GM19438 (cell line): ENCODE data around the gene ADAMTSL1.

Source experiments
- ATAC-seq: cut with Tn5 transposase; IDR thresholded peaks from one replicate; pipeline ENCODE4 v1.9.1; 2021; ENCODE audit warnings: low read depth; ENCODE audit not compliant: unreplicated experiment

ADAMTSL1 gene

DNA sequence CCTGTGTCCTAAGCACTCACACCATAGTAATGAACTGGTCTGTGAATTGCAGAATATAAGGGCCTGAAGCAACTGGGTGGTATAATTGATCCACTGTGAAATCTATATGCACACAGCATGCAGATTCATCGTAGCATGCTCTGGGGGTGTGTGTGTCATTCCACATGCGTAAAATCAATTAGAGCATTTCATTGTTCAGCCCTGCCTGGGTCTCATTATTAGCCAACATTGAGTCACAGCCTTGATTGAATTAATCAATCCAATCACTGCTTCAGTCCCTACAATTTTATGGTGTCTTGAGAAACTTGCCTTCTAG lies 248.0 kb downstream of the ADAMTSL1 start:
- no peak for ATAC-seq

DNA sequence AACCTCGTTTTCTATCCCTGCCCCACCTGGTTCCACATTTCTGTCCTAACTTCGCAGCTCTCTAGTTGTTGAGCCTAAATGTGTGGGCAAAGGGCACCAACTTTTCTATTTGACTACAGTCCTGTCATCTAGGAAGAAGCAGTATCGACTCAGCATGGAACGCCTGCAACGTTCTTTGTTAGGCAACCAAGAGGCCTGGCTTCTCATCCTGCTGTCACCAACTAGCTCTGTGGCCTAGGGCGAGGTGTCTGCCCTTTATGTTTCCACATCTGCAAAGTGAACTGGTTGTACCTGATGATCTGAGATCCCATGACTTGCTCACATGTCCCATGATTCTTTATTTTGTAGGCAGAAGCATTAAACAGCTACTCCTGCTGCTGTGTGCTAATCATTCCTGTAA lies 248.9 kb downstream of the ADAMTSL1 start:
- ATAC-seq, result no peak

DNA sequence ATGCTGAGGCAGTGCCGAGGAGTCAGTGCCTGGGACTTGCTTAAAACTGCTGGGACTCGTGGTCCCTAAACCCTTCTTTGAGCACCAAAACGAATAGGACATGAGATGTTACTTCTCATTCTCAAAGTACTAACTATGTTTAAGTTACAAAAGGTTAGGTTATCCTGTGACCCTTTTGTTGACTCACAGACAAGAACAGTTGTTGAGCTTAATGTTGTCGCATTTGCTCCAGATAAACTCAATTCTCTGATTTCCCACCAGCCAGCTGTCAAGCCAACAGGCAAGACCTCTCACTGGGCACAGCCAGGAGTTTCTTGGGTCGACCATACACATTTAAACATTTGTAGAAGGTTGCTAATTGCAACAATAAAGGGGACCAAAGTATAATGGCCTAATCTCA lies 249.4 kb downstream of the ADAMTSL1 start:
- ATAC-seq, result no peak

DNA sequence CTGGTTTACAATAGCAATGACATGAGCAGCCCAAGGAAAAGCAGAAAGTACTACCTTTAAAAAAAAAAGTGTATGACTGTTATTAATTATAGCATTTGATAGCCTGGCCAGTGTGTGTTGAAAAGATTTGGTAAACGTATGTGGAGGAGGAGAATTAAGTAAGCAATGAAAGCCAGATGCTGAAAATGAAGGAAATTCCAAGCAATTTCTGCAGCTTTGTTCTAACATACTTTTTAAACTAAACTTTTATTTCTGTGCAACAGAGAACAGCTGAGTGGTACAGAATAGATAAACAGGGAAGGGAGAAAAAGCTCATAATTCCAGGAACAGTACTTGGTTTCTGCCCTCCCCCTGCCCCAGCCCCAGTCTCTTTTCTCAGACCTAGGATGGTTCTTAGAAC lies 252.6 kb downstream of the ADAMTSL1 start:
- ATAC-seq, result no peak

DNA sequence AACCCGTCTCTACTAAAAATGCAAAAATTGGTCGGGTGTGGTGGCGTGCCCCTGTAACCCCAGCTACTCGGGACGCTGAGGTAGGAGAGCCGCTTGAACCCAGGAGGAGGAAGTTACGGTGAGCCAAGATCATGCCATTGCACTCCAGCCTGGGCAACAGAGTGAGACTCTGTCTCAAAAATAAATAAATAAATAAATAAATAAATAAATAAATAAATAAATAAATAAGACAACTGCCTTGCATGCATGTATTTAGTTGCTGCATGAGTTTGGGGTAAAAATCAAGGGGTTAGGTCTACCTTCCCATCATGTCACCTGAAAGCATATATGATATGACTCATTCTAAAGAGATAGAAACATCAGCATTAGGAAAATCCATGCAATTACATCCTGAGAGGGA lies 254.0 kb downstream of the ADAMTSL1 start:
- no peak for ATAC-seq

DNA sequence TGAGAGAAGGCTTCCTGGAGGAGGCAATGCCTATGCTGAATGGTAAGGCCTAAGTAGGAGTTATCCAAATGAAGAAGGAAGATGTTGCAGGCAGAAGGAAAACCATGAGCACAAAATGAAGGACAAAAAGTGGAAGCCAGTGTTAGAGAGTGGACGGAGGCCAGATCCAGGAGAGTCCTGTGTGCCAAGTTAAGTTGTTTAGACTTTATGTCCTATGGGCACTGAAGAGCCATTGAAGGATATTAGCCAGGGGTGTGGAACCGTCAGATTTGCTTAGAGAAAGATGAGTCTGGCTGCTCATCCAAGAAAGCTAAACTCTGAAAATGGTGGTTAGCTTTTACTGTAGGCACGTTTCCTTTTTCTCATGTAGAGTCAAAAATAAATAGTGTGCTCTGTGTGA lies 254.7 kb downstream of the ADAMTSL1 start:
- no peak for ATAC-seq

DNA sequence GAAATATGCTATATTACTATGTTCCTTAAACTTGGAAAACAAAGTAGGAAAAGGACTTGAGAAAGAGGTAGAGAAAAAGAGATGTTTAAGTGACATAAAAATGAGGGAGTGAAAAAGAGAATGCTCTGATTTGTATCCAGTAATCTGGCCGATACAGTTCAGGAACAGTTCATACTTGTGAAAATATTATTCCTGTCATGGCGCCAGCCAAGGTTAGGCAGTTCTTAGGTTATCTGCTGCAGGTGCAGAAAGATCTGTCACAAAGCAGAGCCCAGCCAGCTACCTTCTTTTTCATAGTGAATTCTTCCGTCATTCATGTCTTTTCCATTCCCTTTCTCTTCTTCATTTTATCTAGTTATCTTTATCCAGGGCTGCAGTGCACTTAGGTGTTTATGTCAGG lies 256.3 kb downstream of the ADAMTSL1 start:
- ATAC-seq, result no peak

DNA sequence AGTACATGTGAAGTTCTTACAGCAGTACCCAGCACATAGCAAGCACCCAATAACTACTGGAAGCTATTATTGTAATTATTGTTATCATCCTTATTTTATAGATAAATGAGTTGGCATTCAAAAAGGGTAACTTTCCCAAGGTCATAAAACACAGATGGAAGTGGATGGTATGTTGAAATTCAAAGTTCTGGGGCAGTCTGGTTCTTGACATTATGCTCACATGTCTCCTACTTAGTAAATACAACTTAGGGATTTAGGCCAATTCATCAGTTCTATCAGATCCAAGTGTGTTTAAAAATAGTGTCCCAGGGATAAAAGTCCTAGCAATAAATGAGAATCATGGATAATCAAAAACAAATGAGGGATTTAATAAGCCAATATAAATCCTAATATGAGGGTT lies 265.2 kb downstream of the ADAMTSL1 start:
- ATAC-seq, result no peak

DNA sequence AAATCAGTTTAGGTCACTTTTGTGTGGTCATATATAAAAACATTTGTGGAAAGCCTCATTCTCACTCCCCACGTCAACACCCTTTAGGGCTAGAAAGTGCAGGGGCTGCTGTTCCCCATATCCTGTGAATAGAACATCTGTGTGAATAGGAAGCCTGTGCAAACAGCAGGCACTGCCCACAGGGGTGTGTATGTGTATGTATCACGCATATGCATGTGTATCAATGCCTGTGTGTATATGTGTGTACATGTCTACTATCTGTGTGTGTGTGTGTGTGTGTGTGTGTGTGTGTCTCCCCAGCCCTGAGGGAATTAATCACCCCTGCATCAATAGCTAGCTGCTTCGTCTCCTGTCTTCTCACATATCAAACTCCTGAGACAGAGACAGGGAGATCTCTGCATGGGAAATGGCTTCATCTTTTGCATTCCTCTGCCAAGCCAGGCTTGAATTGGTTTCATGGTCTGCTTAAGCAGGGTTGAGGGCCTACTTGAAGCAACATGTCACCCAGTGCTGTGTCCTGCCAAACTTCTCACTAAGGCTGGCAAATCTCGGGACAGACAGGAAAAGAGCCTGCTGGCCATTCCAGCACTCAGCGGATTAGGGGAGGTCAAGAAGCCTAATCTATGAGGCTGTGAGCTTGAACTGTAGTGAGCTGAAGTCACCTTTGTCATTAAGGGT lies 265.8 kb downstream of the ADAMTSL1 start:
- no peak for ATAC-seq

DNA sequence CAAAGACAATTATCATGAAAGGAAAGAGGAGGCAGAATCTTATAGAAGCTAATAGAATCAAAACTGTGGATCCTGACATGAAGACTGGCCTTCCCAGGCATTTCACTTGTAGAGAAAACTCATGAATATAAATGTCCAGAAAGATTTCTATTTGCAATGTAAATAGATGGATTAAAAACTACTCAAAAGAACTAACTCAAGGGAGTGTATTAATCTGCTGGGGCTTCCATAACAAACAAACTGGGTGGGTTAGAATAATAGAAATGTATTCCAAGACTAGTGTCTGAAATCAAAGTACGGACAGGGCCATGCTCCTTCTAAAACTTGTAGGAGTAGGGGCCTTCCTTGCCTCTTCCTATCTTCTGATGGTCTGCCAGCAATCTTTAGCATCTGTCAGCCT lies 267.4 kb downstream of the ADAMTSL1 start:
- no peak for ATAC-seq

DNA sequence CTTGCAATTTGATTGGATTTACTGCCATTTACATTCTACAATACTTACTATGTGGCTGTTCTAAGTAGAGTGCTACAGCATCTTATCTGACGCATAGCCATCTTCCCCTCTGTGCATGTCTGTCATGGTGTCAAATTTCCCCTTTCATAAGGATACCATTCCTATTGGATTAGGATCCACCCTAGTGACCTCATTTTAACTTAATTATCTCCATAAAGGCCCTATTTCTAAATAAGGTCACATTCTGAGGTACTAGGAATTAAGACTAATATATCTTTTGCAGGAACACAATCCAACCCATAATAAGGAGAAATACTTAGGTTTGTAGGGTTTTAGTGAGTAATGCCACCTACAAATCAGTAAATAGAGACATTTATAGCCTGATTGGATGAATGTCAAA lies 268.0 kb downstream of the ADAMTSL1 start:
- no peak for ATAC-seq

DNA sequence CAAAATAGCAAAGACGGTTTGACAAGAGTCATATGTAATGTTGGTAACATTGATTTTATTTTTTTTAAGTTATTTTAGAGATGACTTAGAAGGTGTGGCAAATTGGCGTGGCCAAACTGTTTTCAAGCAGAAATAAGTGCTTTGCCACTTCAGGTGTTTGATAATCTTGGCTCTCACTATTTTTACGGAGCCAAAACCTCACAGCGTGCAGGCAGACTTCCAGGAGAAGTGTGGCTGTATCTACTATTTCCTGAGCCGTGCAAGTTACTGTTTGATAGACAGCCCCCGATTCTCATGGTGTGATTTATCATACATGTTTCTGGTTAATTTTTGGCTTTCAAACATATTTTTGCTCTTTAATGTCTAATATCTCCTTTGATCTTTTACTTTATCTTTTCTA lies 269.5 kb downstream of the ADAMTSL1 start:
- ATAC-seq, result no peak

DNA sequence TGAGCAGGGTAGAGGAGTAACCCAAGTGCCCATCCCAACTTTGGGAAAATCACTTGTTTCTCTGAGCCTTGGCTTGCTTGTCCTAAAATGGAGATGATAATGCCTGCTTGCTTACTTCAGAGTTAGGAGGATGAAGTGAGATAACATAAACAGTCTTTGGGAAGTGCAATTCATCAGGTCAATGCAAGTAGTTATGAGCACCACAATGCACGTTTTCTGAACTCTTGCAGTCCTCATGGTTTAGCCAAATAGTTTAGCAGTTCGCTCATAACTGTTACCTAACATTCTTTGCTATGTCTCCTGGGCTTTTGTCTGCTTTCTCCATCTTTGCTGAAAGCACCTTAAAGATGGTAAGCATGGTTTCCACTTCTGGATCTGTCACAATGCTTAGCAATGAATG lies 270.0 kb downstream of the ADAMTSL1 start:
- no peak for ATAC-seq

DNA sequence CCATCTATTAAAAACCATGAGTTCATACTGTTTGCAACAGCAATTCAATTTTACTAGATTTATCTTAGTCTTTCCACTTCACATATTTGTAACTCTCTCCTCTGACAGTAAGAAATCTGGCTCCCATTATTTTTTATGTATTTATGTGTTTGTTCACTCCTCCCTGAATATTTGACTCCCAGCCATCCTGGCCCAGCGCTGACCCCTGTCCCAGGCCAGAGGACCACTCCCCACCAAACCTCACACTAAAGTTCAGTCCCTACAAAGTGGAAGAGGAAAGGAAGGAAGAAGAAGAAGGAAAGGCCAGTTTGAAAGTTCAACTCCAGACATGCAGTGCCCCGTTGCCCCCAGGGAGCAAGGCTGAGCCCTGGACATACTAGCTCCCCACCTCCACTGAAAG lies 271.8 kb downstream of the ADAMTSL1 start:
- ATAC-seq, result no peak

DNA sequence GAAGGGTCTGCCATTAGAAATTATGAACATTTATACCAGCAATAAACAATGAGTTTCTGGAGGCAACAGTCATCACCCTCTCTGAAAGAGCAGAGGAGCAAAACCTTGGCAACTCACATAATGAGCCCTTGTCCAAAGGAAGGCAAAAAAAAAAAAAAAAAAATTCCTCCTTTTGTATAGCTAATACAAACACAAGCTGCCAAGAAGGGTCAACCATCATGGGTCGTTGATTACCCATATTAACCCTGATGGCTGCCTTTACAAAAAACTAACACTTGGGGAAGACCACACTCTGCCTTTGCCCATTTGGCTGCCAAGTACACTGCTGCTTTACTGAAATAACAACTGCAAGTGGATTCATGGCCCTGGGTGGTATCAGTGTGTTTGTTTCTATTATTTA lies 272.7 kb downstream of the ADAMTSL1 start:
- ATAC-seq, result no peak

DNA sequence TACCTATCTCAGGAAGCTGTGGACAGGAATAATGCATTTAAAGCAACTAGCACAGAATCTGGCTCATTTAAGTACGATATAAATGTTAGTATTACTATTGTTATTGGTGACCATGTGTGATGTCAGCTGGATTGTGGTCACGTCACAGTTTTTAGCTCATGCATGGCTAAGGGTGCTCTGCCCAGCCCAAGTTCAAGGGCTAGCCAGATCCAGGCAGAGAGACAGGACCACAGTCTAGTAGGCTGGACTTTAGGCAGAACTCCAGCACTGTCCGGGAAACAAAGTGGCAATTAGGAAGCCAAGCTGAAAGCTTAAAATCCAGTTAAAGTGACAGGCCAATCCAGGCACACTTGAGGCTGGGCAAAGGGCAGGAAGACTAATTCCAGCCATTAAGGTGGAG lies 273.6 kb downstream of the ADAMTSL1 start:
- ATAC-seq, result no peak

DNA sequence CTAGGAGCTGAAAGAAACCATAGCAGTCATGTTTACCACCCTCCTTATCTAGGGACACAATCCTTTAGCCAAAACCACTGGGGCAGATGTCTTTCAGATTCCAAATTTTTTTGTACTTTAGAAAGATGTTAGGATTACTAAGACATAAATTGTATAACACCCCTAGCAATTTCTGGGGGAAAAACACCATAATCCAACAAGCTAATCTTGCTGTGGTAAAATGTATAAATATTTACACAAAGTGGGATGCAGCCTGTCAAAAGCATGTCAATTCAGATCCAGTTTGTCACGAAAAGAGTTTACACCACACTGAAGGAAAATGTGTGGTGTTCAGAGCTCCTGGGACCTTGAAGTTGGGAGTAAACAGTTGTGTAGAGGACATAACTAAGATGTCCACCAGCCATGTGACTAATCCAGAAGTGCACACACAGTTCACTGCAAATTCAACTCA lies 274.3 kb downstream of the ADAMTSL1 start:
- no peak for ATAC-seq

DNA sequence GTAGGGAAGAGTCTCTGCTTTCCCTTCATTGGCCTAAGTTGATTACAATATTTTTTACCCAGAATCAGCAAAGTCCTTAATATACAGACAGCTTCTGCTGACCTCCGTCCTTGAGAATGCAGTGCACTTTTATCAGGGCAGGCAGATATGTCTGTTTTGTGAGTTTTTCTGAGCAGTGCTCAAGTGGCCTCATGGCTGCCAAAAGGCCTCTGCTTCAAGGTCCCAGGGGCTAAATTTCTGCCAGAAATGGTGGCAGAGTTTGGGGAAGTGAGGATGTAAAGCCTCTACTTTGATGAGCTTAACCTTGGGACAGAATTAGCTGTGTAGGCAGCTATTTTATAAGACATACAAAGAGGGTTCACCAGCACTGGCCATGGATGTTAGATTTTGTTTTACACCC lies 275.8 kb downstream of the ADAMTSL1 start:
- no peak for ATAC-seq

DNA sequence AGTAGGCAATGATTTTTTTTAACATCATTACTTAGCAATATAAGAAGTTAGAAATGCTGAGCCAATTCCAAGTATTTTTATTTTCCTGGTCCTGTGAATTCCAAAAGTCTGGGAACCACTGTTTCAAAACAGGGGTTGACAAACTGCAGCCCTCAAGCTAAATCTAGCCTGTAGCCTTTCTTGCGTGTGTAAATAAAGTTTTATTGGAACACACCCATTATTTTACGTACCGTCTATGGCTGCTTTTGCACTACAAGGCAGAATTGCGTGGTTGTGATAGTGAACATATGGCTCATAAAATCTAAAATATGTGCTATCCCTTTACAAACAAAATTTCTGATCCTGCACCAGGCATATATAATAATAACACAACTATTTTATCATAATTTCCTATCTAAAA lies 280.0 kb downstream of the ADAMTSL1 start:
- no peak for ATAC-seq

DNA sequence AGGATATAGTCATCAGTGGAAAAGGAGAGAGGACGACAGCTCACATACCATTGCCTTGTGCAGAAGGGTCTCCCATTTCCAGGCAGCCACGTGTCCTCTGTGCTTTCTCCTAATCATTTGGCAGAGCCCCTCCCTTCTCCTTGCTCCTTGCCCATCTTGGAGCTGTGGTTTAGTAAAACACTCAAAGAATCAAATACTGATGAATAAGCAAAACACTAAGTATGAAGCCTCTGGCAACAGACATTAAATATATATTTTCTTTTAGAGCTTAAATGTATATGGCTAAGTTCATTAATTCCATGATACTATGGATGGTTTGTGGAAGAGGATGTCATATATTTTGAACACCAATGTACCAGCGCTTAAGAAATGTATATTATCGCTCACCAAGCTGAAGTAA lies 280.6 kb downstream of the ADAMTSL1 start:
- ATAC-seq, result no peak

DNA sequence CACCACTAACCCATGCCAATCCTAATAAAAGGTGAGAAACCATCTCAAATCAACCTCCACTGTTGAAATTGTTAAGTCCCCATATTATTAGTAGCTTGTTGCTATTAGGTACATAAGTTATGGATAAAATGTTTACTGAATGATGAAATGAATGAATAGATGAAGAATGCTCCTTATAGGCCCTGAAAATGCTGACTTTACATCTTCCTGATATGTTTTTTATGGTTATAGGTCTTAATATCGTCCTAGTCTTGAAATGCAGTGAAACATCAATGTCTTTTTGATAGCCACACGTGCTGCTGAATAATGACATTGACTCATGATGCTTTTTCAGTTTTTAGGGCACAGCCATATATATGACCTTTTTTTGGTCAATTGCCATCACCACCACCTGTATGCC lies 281.3 kb downstream of the ADAMTSL1 start:
- ATAC-seq, result no peak

DNA sequence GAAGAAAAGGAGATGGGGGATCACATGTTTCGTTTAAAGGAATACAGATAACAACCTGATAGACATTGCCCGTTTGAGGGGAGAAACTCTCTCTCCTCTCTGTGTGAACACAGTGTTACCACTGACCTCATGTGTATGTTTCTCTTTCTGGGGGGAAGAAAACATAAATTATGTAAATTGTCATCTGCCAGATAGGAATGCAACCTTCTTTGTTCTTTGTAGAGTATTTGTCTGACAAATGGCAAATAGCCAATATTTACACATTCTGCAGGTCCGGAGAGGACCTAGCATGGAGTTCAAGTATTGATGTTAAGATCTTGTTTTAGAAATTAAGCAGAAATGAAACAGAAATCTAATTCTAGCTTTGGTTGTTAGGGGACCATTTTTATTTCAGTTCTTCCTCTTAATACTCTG lies 282.8 kb downstream of the ADAMTSL1 start:
- ATAC-seq, result no peak

DNA sequence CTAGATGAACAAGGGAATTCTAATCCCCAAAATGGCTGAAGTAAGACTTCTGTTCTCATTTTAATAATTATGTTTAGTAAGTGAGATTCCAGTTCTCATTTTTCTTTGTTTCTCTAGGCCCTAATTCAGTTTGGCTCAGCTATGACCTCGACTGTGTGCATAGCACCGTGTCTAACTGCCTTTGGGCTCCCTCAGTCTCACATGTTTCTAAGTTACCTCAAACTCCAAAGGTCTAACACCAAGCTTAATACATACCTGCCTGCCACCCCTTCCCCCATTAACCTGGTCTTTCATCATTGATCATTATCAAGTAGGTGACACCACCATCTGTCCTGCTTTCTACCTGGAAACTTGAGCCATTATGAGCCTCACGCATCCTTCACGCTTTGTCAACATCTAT lies 285.9 kb downstream of the ADAMTSL1 start:
- no peak for ATAC-seq
